AG04449 (cell line): ENCODE data around the gene DBF4.
"Not testable (repeated sequence)": the region's sequence is repeated elsewhere in the genome, so short reads cannot be mapped to it uniquely, and the experiment has no call there.

ENCODE experiments used
- CTCF ChIA-PET: fragments of 350-600 bp; formaldehyde crosslinking; extraction: SDS; loops from one replicate; lab custom pipeline; 2021; ENCODE audit warnings: antibody characterized with exemption; lab: Yijun Ruan, JAX
- POLR2A ChIA-PET: fragments of 400-600, 350-600 bp; formaldehyde crosslinking; extraction: SDS; loops from one replicate; lab custom pipeline; 2020; ENCODE audit warnings: antibody characterized with exemption, inconsistent platforms; lab: Yijun Ruan, JAX
- DNase-seq: peaks from one replicate; pipeline ENCODE4 v3.0.0-alpha.2; 2010; ENCODE audit warnings: low read depth, low spot score
- H3K4me3 ChIP-seq: 2 replicates; pipeline ENCODE4 v1.5.1; 2011; ENCODE audit warnings: low read depth, mild to moderate bottlenecking, control low read depth, low read length
- CTCF ChIP-seq: IDR thresholded peaks from one replicate; pipeline ENCODE4 v1.5.1; 2011; ENCODE audit warnings: mild to moderate bottlenecking, moderate library complexity, low read length, control low read depth, inconsistent platforms; ENCODE audit not compliant: insufficient read depth; ENCODE audit errors: missing control alignments

DBF4 gene

GRCh38 chr7:87876040-87876868 is at the start of gene DBF4, which contains the start of gene SLC25A40:
Gene DBF4 (plus strand): TSS chr7:87876493. CDS start chr7:87876733, 240 bp downstream.
Gene SLC25A40 (minus strand): TSS chr7:87876360. CDS start chr7:87858727, 17,633 bp downstream.
- CTCF ChIA-PET = interaction anchor here (0.9 kb wide), 1 partner anchor 10 kb away, joined by 3 read pairs; no protein-coding TSS in a partner anchor
- no peak for TF ChIP-seq CTCF
- DNase-seq = peak; percentile 21
- POLR2A ChIA-PET = no interaction called here
- H3K4me3 ChIP-seq = peak within 1 kb of the TSS; percentile 77

GRCh38 chr7:87828383-87828782 is 47.9 kb upstream of the DBF4 start:
- POLR2A ChIA-PET, CTCF ChIA-PET, H3K4me3 ChIP-seq, DNase-seq: not testable (repeated sequence)

GRCh38 chr7:87831097-87831496 is 45.2 kb upstream of the DBF4 start:
- H3K4me3 ChIP-seq = no peak overlapping the region
- TF ChIP-seq CTCF = no peak
- ChIA-PET POLR2A (no interaction called here), CTCF (no interaction called here)
- DNase-seq = no peak

GRCh38 chr7:87833130-87833529 is 43.2 kb upstream of the DBF4 start:
- no peak for TF ChIP-seq CTCF
- CTCF ChIA-PET = no interaction called here
- DNase-seq = no peak
- H3K4me3 ChIP-seq = no peak overlapping the region
- POLR2A ChIA-PET = no interaction called here

DNA sequence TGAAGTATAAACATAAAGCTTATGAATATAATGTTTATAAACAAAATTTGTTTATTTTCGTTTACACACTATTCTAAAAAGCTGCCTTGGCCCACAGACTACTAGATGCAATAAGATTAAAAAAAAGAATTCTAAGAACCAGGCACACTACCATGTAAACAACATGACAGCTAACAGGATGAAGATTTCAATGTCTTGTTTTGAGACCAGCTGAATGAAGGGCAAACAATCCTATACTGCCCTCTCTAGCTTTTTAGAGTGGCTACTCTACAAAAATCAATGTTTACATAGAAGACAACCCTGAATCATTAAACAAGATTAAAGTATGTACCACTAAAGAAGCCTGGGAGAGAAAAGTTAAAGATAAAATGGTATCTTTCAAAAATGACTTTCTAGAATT is 38.7 kb upstream of the DBF4 start:
- DNase-seq = no peak
- ChIA-PET CTCF (no interaction called here), POLR2A (no interaction called here)
- no peak overlapping the region for H3K4me3 ChIP-seq
- no peak for TF ChIP-seq CTCF

DNA sequence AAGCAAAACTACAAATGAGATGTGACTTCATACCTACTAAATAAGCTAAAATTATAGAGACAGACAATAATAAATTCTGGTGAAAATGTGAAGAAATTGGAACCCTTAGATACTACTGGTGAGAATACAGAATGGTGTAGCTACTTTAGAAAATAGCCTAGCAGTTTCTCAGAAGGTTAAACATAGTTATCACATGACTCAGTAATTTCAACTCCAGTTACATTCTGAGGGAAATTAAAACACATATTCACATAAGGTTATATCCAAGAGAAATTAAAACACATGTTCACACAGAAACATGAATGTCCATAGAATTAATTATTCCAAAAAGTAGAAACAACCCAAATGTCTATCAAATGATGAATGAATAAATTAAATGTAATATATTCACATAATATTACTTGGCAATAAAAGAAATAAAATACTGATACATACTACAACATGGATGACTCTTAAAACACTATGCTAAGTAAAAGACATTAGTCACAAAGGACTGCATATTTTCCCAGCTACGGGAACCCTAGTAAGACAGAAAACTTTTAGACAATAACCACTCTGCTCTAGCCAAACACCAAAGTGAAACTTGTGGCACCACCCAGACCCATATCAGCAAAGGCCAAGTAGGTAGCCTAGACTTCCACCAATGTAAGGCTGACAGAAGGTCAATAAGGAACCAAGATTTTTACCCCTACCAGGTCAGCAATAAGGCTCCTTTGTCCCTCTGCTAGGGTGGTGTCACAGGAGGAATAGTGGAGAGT is 25.3 kb upstream of the DBF4 start:
- no peak overlapping the region for H3K4me3 ChIP-seq
- no peak for TF ChIP-seq CTCF
- ChIA-PET CTCF (no interaction called here), POLR2A (no interaction called here)
- DNase-seq = no peak
